Measurements from ENCODE around the gene TMPRSS9.

The TMPRSS9 gene

DNA sequence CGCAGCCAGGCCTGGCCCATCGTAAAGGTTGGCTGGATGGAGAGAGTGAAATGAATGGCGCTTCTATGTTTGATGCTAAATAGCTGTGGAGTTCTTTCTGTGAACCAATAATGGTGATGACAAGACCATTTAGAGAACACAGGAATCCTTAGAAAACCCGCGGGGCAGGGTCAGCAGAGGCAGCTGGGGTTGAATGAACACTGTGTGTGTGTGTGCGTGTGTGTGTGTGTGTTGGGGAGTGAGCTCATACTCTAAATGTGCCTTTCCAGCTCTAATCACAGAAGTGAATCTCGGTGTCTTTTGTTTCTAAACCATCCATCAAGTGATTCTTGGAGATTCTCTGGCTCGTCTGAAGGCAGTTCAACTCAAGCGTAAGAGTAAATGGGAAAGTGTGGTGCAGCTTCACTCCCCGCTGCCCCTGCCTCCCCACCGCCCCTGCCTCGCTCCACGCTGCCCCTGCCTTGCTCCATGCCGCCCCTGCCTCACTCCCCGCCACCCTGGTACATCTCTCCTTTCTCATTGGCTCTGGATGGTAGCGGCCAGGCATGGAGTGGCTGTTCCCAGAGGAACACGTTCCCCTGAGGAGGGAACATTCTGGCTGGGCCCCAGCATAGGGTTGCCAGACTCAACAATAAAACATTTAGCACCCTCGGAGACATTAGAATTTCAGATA is 21.2 kb downstream of the TMPRSS9 start:
- no peaks in the 10 kb centered on the region for H3F3A ChIP-seq (ENCODE audit: low read depth)
- no peaks in the 10 kb centered on the region for H3K36me3 ChIP-seq (ENCODE audit: insufficient read depth, low read length)
- TF ChIP-seq EZH2phosphoT487 (IDR thresholded peaks at IDR 0.05; ENCODE audit: borderline replicate concordance): no peak
- TF ChIP-seq, protein P1, sequence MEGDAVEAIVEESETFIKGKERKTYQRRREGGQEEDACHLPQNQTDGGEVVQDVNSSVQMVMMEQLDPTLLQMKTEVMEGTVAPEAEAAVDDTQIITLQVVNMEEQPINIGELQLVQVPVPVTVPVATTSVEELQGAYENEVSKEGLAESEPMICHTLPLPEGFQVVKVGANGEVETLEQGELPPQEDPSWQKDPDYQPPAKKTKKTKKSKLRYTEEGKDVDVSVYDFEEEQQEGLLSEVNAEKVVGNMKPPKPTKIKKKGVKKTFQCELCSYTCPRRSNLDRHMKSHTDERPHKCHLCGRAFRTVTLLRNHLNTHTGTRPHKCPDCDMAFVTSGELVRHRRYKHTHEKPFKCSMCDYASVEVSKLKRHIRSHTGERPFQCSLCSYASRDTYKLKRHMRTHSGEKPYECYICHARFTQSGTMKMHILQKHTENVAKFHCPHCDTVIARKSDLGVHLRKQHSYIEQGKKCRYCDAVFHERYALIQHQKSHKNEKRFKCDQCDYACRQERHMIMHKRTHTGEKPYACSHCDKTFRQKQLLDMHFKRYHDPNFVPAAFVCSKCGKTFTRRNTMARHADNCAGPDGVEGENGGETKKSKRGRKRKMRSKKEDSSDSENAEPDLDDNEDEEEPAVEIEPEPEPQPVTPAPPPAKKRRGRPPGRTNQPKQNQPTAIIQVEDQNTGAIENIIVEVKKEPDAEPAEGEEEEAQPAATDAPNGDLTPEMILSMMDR (conservative IDR thresholded peaks at IDR 0.05; ENCODE audit: low read length): no peak
- H2AFZ ChIP-seq (ENCODE audit: low read length): no peak overlapping the region
- no peaks in the 10 kb centered on the region for H3K9me2 ChIP-seq (replicated peaks; ENCODE audit: low read depth, low read length)
- no peaks in the 10 kb centered on the region for H3K27me3 ChIP-seq (ENCODE audit: insufficient read depth, low read length, poor library complexity, severe bottlenecking)
- no peak overlapping the region for H3K4me3 ChIP-seq (ENCODE audit: low read length, poor library complexity, severe bottlenecking)
- no peak overlapping the region for H3K9ac ChIP-seq (ENCODE audit: low read depth, low read length, poor library complexity, severe bottlenecking)
- no peaks in the 10 kb centered on the region for H3K4me1 ChIP-seq (ENCODE audit: insufficient read depth, low read length, poor library complexity, severe bottlenecking)
- no peak overlapping the region for H3K4me2 ChIP-seq (ENCODE audit: low read depth, low read length, poor library complexity, severe bottlenecking)
- H3K79me2 ChIP-seq (ENCODE audit: insufficient read depth, low read length): no peaks in the 10 kb centered on the region
- no peaks in the 10 kb centered on the region for H4K20me1 ChIP-seq (ENCODE audit: insufficient read depth, low read length, poor library complexity, severe bottlenecking)
- H3K9me3 ChIP-seq (ENCODE audit: insufficient read depth, low read depth, low read length): no peaks in the 10 kb centered on the region

DNA sequence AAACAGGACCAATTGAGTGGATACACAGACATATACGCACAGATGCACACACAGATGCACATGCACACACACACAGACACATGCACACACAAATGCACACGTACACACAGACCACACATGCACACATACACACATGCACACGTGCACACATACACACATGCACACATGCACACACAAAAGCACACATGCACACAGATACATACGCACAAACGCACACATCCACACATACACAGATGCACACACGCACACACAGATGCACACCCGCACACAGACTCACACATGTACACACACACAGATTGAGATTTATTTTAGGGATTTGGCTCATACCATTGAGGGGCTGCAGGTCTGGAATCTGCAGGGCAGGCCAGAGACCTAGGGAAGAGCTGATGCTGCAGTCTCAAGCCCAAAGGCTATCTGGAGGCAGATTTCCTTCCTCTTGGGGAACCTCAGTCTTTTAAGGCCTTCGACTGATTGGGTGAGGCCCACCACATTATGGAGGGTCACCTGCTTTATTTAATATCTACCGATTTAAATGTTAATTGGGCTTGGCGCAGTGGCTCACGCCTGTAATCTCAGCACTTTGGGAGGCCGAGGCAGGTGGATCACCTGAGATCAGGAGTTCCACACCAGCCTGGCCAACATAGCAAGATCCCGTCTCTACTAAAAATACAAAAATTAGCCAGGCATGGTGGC is 22.6 kb downstream of the TMPRSS9 start:
- H3K27me3 ChIP-seq (ENCODE audit: insufficient read depth, low read length, poor library complexity, severe bottlenecking): no peaks in the 10 kb centered on the region
- no peaks in the 10 kb centered on the region for H4K20me1 ChIP-seq (ENCODE audit: insufficient read depth, low read length, poor library complexity, severe bottlenecking)
- no peaks in the 10 kb centered on the region for H3K36me3 ChIP-seq (ENCODE audit: insufficient read depth, low read length)
- no peaks in the 10 kb centered on the region for H3K4me1 ChIP-seq (ENCODE audit: insufficient read depth, low read length, poor library complexity, severe bottlenecking)
- no peaks in the 10 kb centered on the region for H3K9me2 ChIP-seq (replicated peaks; ENCODE audit: low read depth, low read length)
- no peaks in the 10 kb centered on the region for H3K9me3 ChIP-seq (ENCODE audit: insufficient read depth, low read depth, low read length)
- H2AFZ ChIP-seq (ENCODE audit: low read length): no peak overlapping the region
- H3F3A ChIP-seq (ENCODE audit: low read depth): no peaks in the 10 kb centered on the region
- no peak for TF ChIP-seq EZH2phosphoT487 (IDR thresholded peaks at IDR 0.05; ENCODE audit: borderline replicate concordance)
- TF ChIP-seq, protein P1 (conservative IDR thresholded peaks at IDR 0.05; ENCODE audit: low read length): no peak
- H3K79me2 ChIP-seq (ENCODE audit: insufficient read depth, low read length): no peaks in the 10 kb centered on the region
- no peak overlapping the region for H3K9ac ChIP-seq (ENCODE audit: low read depth, low read length, poor library complexity, severe bottlenecking)
- H3K4me3 ChIP-seq (ENCODE audit: low read length, poor library complexity, severe bottlenecking): no peak overlapping the region
- no peak overlapping the region for H3K4me2 ChIP-seq (ENCODE audit: low read depth, low read length, poor library complexity, severe bottlenecking)

DNA sequence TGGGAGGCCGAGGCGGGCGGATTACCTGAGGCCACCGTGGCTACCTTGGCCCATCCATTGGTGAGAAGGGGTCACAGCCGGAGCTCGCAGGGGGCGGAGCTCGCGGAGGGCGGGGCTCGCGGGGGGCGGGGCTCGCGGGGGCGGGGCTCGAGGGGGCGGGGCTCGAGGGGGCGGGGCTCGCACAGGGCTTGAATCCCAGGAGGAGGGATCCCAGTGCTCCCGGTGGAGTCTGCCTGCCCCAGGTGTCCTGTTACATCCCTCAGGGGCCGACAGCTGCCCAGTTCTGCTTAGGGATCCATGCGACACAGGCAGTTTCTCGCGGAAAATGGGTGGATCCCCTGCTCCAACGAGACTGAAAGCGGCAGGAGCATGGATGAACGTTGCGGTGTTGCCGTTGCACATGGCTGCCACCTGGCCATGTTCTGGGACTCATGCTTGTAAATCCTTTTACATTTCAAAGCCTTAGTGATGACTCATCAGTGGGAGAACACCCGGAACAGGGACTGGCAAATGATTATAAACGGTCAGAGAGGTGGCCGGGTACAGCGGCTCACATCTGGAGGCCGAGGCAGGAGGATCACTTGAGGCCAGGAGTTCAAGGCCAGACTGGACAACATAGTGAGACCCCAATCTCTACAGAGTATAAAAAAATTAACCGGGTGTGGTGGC is 25.1 kb downstream of the TMPRSS9 start:
- no peaks in the 10 kb centered on the region for H3K4me1 ChIP-seq (ENCODE audit: insufficient read depth, low read length, poor library complexity, severe bottlenecking)
- no peaks in the 10 kb centered on the region for H4K20me1 ChIP-seq (ENCODE audit: insufficient read depth, low read length, poor library complexity, severe bottlenecking)
- no peaks in the 10 kb centered on the region for H3K79me2 ChIP-seq (ENCODE audit: insufficient read depth, low read length)
- H3F3A ChIP-seq (ENCODE audit: low read depth): no peaks in the 10 kb centered on the region
- no peak for TF ChIP-seq EZH2phosphoT487 (IDR thresholded peaks at IDR 0.05; ENCODE audit: borderline replicate concordance)
- TF ChIP-seq, protein P1 (conservative IDR thresholded peaks at IDR 0.05; ENCODE audit: low read length): no peak
- no peak overlapping the region for H3K4me2 ChIP-seq (ENCODE audit: low read depth, low read length, poor library complexity, severe bottlenecking)
- H3K9me2 ChIP-seq (replicated peaks; ENCODE audit: low read depth, low read length): no peaks in the 10 kb centered on the region
- H3K36me3 ChIP-seq (ENCODE audit: insufficient read depth, low read length): no peaks in the 10 kb centered on the region
- H3K27me3 ChIP-seq (ENCODE audit: insufficient read depth, low read length, poor library complexity, severe bottlenecking): no peaks in the 10 kb centered on the region
- no peak overlapping the region for H3K4me3 ChIP-seq (ENCODE audit: low read length, poor library complexity, severe bottlenecking)
- H3K9ac ChIP-seq (ENCODE audit: low read depth, low read length, poor library complexity, severe bottlenecking): no peak overlapping the region
- H2AFZ ChIP-seq (ENCODE audit: low read length): no peak overlapping the region
- no peaks in the 10 kb centered on the region for H3K9me3 ChIP-seq (ENCODE audit: insufficient read depth, low read depth, low read length)
